Activated CD4-positive, alpha-beta T cell treated with anti-CD3 and anti-CD28 coated beads for 24 hours (primary cell): ENCODE results near the gene ZNF622.

Experiments used
- DNase-seq, 2 donors: peaks; one replicate each; pipeline ENCODE4 v3.0.0-alpha.2; 2020; ENCODE audit warnings: low read depth in 2 of 2

The ZNF622 gene

GRCh38 chr5:16465544-16466432 is at the start of gene ZNF622:
ZNF622 (minus strand) TSS chr5:16465800; CDS start chr5:16465665, 135 bp downstream.
- DNase-seq = peak; percentile 80 to 81

- no peak for DNase-seq
Measured at GRCh38 chr5:16510098-16510497, 44.5 kb upstream of the ZNF622 start.

GRCh38 chr5:16508730-16509531 is 43.3 kb upstream of the ZNF622 start:
- no peak for DNase-seq

GRCh38 chr5:16507716-16508115 is 42.1 kb upstream of the ZNF622 start:
- no peak for DNase-seq

GRCh38 chr5:16505904-16506303 is 40.3 kb upstream of the ZNF622 start:
- DNase-seq = no peak

GRCh38 chr5:16505140-16505891 is 39.7 kb upstream of the ZNF622 start:
- no peak for DNase-seq

GRCh38 chr5:16504571-16504970 is 39.0 kb upstream of the ZNF622 start:
- no peak for DNase-seq

GRCh38 chr5:16502866-16503265 is 37.3 kb upstream of the ZNF622 start:
- DNase-seq = no peak

- DNase-seq = no peak
Measured at GRCh38 chr5:16500024-16500423, 34.4 kb upstream of the ZNF622 start.

- DNase-seq = no peak
Measured at GRCh38 chr5:16497546-16497945, 31.9 kb upstream of the ZNF622 start.

GRCh38 chr5:16493261-16493660 is 27.7 kb upstream of the ZNF622 start:
- no peak for DNase-seq

GRCh38 chr5:16492398-16493140 is 27.0 kb upstream of the ZNF622 start:
- no peak for DNase-seq

- DNase-seq = no peak
Measured at GRCh38 chr5:16490911-16491310, 25.3 kb upstream of the ZNF622 start.

- DNase-seq = no peak
Measured at GRCh38 chr5:16489322-16489791, 23.8 kb upstream of the ZNF622 start.

GRCh38 chr5:16487456-16487855 is 21.9 kb upstream of the ZNF622 start:
- no peak for DNase-seq

GRCh38 chr5:16486711-16487111 is 21.1 kb upstream of the ZNF622 start:
- DNase-seq = no peak

- DNase-seq = no peak
Measured at GRCh38 chr5:16485656-16486055, 20.1 kb upstream of the ZNF622 start.

GRCh38 chr5:16484081-16484480 is 18.5 kb upstream of the ZNF622 start:
- no peak for DNase-seq

- DNase-seq = no peak
Measured at GRCh38 chr5:16483361-16483760, 17.8 kb upstream of the ZNF622 start.

GRCh38 chr5:16482891-16483290 is 17.3 kb upstream of the ZNF622 start:
- DNase-seq = no peak

GRCh38 chr5:16480821-16481538 is 15.4 kb upstream of the ZNF622 start:
- DNase-seq = no peak
